Kidney (tissue), 14 donors: ENCODE results near the gene PNPLA7. TPM values are rescaled to one million over a fixed set of nuclear protein-coding genes. Genes with fewer than 3 reads are reported as not detected.
"Not testable (repeated sequence)": the region's sequence is repeated elsewhere in the genome, so short reads cannot be mapped to it uniquely, and the experiment has no call there.

Experiments
- DNase-seq, 5 donors: peaks; one replicate each; pipeline ENCODE4 v3.0.0-alpha.2; 2013 to 2020
- FAIRE-seq: peaks from 2 replicates; lab custom pipeline; 2012; peaks lifted over from hg19 to GRCh38; lab: Jason Lieb, UNC
- H3K27ac ChIP-seq, 2 donors: one replicate each; pipeline ENCODE4 v1.7.0; 2013; ENCODE audit warnings: low read depth in 2 of 2, low read length in 2 of 2, inconsistent platforms in 1 of 2
- H3K27me3 ChIP-seq: one replicate; pipeline ENCODE4 v1.7.1; 2013; ENCODE audit warnings: low read length, inconsistent platforms; ENCODE audit not compliant: control insufficient read depth, insufficient read depth
- H3K36me3 ChIP-seq, 3 donors: one replicate each; pipeline versions ENCODE4 v1.7.0 to v1.7.1; 2013; ENCODE audit warnings: low read length in 3 of 3, control low read depth in 1 of 3, inconsistent platforms in 1 of 3; ENCODE audit not compliant: insufficient read depth in 3 of 3, control insufficient read depth in 2 of 3
- H3K4me1 ChIP-seq, 3 donors: one replicate each; pipeline versions ENCODE4 v1.7.0 to v1.7.1; 2013; ENCODE audit warnings: low read length in 3 of 3, inconsistent platforms in 1 of 3, low read depth in 1 of 3; ENCODE audit not compliant: control insufficient read depth in 2 of 3, insufficient read depth in 2 of 3
- H3K4me3 ChIP-seq, 3 donors: one replicate each; pipeline versions ENCODE4 v1.7.0 to v1.8.1; 2013; ENCODE audit warnings: low read length in 3 of 3, control low read depth in 1 of 3, inconsistent platforms in 1 of 3
- H3K9ac ChIP-seq, 3 donors: one replicate each; pipeline versions ENCODE4 v1.7.0 to v1.7.1; 2013; ENCODE audit warnings: low read length in 3 of 3, control low read depth in 1 of 3, inconsistent platforms in 1 of 3
- H3K9me3 ChIP-seq, 3 donors: one replicate each; pipeline versions ENCODE4 v1.7.0 to v1.7.1; 2013; ENCODE audit warnings: low read length in 3 of 3, control low read depth in 1 of 3, inconsistent platforms in 1 of 3; ENCODE audit not compliant: control insufficient read depth in 2 of 3, insufficient read depth in 1 of 3
- intact Hi-C: fragments of 100-400 bp; cut with DNase I; formaldehyde crosslinking; loops from one replicate; pipeline ENCODE4 v1.11.1; 2022
- polyA plus RNA-seq: library from polyadenylated mRNA; stranded (reverse); fragments of 350-450 nt; fragmentation: Illumina TruSeq; extraction: RNeasy Lipid Tissue Mini Kit (QIAGEN cat#74804); gene quantifications from one replicate; pipeline ENCODE4 v1.2.3, GENCODE V29; 2014; ENCODE audit warnings: low read depth, low replicate concordance; ENCODE audit not compliant: insufficient read depth
- total RNA-seq: library from RNA; stranded (reverse); fragmentation: NEBNext Ultra II Directional; extraction: Animal tissue kit (Norgen Biotek cat#: 25700); gene quantifications from one replicate; pipeline ENCODE4 v1.2.1, GENCODE V29; 2021
- TF ChIP-seq, protein P1 (sequence below): IDR thresholded peaks from 3 replicates; pipeline ENCODE4 v1.5.1; 2012; ENCODE audit warnings: mild to moderate bottlenecking, moderate library complexity, borderline replicate concordance; ENCODE audit not compliant: insufficient read depth; ENCODE audit errors: extremely low read depth
- donor health status: control.
- donor health status: control.
- donor health status: control.
- donor health status: control.
- donor health status: control.
- donor health status: DM: yes; HTN: yes; CAD: no.
- donor health status: Normal renal cell carcinoma (clear cell type).

PNPLA7 gene
- total and polyA plus RNA-seq, 2 donors from 2014 or later, result 2.1 to 9.6 TPM

GRCh38 chr9:137552022-137552768, 2.0 kb upstream of the PNPLA7 start:
- no peaks in the 10 kb centered on the region for H3K27me3 ChIP-seq
- TF ChIP-seq, protein P1, sequence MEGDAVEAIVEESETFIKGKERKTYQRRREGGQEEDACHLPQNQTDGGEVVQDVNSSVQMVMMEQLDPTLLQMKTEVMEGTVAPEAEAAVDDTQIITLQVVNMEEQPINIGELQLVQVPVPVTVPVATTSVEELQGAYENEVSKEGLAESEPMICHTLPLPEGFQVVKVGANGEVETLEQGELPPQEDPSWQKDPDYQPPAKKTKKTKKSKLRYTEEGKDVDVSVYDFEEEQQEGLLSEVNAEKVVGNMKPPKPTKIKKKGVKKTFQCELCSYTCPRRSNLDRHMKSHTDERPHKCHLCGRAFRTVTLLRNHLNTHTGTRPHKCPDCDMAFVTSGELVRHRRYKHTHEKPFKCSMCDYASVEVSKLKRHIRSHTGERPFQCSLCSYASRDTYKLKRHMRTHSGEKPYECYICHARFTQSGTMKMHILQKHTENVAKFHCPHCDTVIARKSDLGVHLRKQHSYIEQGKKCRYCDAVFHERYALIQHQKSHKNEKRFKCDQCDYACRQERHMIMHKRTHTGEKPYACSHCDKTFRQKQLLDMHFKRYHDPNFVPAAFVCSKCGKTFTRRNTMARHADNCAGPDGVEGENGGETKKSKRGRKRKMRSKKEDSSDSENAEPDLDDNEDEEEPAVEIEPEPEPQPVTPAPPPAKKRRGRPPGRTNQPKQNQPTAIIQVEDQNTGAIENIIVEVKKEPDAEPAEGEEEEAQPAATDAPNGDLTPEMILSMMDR, result no peak
- H3K27ac ChIP-seq, result peak overlapping the region; percentile 57 to 66
- DNase-seq, result peak in 3 of 5 donors; percentile 24 to 82 (median 36)
- H3K36me3 ChIP-seq, result peaks cover 0 to 12% (median 4%) of the 10 kb centered on the region in 3 donors
- intact Hi-C loops, result no loop called here
- no peaks in the 10 kb centered on the region for H3K9me3 ChIP-seq
- H3K4me3 ChIP-seq, result peak overlapping the region; percentile 50 to 84 (median 68)
- FAIRE-seq, result no peak
- H3K4me1 ChIP-seq, result peaks cover 0 to 11% (median 5%) of the 10 kb centered on the region in 3 donors
- peak overlapping the region; percentile 33 to 88 (median 37) for H3K9ac ChIP-seq

GRCh38 chr9:137551264-137552021, 1.2 kb upstream of the PNPLA7 start, which contains the start of gene MRPL41:
MRPL41 (plus strand) TSS chr9:137551879; CDS start chr9:137552082, 203 bp downstream.
- FAIRE-seq (no peak), DNase-seq (peak; percentile 90 to 96 (median 93))
- Histone ChIP-seq H3K4me1 (peaks cover 0 to 11% (median 5%) of the 10 kb centered on the region in 3 donors), H3K4me3 (peak within 1 kb of the TSS; percentile 50 to 84 (median 68)), H3K36me3 (peaks cover 0 to 10% (median 4%) of the 10 kb centered on the region in 3 donors), H3K9me3 (no peaks in the 10 kb centered on the region), H3K27me3 (no peaks in the 10 kb centered on the region), H3K9ac (peak within 1 kb of the TSS; percentile 33 to 88 (median 37)), H3K27ac (peak within 1 kb of the TSS; percentile 63 to 86)
- TF ChIP-seq, protein P1, result peak; percentile 50
- intact Hi-C loops, result no loop called here

GRCh38 chr9:137550958-137551263, 709 bp upstream of the PNPLA7 start:
- FAIRE-seq, H3K27me3 ChIP-seq, H3K9me3 ChIP-seq, H3K36me3 ChIP-seq, intact Hi-C loops, H3K9ac ChIP-seq: not testable (repeated sequence)
- peak overlapping the region; percentile 63 to 86 for H3K27ac ChIP-seq
- H3K4me1 ChIP-seq, result peaks cover 0 to 11% (median 5%) of the 10 kb centered on the region in 3 donors
- peak in 2 of 5 donors; percentile 82 to 86 for DNase-seq
- H3K4me3 ChIP-seq, result peak overlapping the region; percentile 31 to 61 (median 36)
